HG02938 (cell line): ENCODE measurements around the gene BSX.

Source experiments
- ATAC-seq: cut with Tn5 transposase; IDR thresholded peaks from one replicate; pipeline ENCODE4 v1.9.1; 2021; ENCODE audit warnings: mild to moderate bottlenecking, moderate library complexity; ENCODE audit not compliant: unreplicated experiment

BSX gene

GRCh38 chr11:122963961-122964360 lies 17.7 kb downstream of the BSX start:
- ATAC-seq, result no peak

- ATAC-seq, result no peak
These were observed 27.2 kb downstream of the BSX start for GRCh38 chr11:122954455-122954854.

GRCh38 chr11:122951211-122951610 lies 30.4 kb downstream of the BSX start:
- no peak for ATAC-seq

GRCh38 chr11:122938557-122938956 lies 43.1 kb downstream of the BSX start:
- ATAC-seq, result no peak

GRCh38 chr11:122937983-122938382 lies 43.7 kb downstream of the BSX start:
- ATAC-seq, result no peak

GRCh38 chr11:122933416-122933815 lies 48.2 kb downstream of the BSX start:
- no peak for ATAC-seq

- no peak for ATAC-seq
These were observed 50.1 kb downstream of the BSX start for GRCh38 chr11:122931510-122931909.
